HAP-1 (cell line): ENCODE data around the gene HUNK.
"Not testable (repeated sequence)": the region's sequence is repeated elsewhere in the genome, so short reads cannot be mapped to it uniquely, and the experiment has no call there.

ENCODE experiments used
- DNase-seq, 2 experiments: peaks; one replicate each; pipeline ENCODE4 v3.0.0-alpha.2; 2016 to 2020; ENCODE audit warnings: low spot score in 2 of 2
- H3K27me3 ChIP-seq: fragments of 250-450 bp; sonication (Bioruptor Pico); 2 replicates; pipeline ENCODE4 v1.5.1; 2020; ENCODE audit warnings: low read depth, mild to moderate bottlenecking, moderate library complexity
- H3K36me3 ChIP-seq: fragments of 250-450 bp; sonication (Bioruptor Pico); replicated peaks from 2 replicates; pipeline ENCODE4 v1.5.1; 2020; ENCODE audit warnings: mild to moderate bottlenecking
- H3K4me1 ChIP-seq: fragments of 250-450 bp; sonication (Bioruptor Pico); 2 replicates; pipeline ENCODE4 v1.5.1; 2020; ENCODE audit warnings: mild to moderate bottlenecking
- H3K4me3 ChIP-seq: fragments of 250-450 bp; sonication (Bioruptor Pico); 2 replicates; pipeline ENCODE4 v1.5.1; 2020; ENCODE audit warnings: mild to moderate bottlenecking, moderate library complexity
- H3K9me3 ChIP-seq: fragments of 250-450 bp; sonication (Bioruptor Pico); 2 replicates; pipeline ENCODE4 v1.5.1; 2020; ENCODE audit warnings: mild to moderate bottlenecking, moderate library complexity
- in situ Hi-C: fragments of 300-500 bp; cut with MboI; formaldehyde crosslinking; loops from 3 replicates; pipeline ENCODE4 v1.14.3; 2020; ENCODE audit warnings: low sequenced_read_pairs, inconsistent platforms, mixed read lengths

HUNK gene

GRCh38 chr21:32036756-32037155 is 163.9 kb downstream of the HUNK start:
- no peaks in the 10 kb centered on the region for H3K36me3 ChIP-seq
- no peaks in the 10 kb centered on the region for H3K27me3 ChIP-seq
- H3K4me1 ChIP-seq: no peaks in the 10 kb centered on the region
- no peak for DNase-seq
- H3K9me3 ChIP-seq: no peaks in the 10 kb centered on the region
- H3K4me3 ChIP-seq: no peak overlapping the region
- in situ Hi-C loops: no loop called here

- H3K4me1 ChIP-seq, H3K36me3 ChIP-seq, H3K4me3 ChIP-seq, DNase-seq, H3K9me3 ChIP-seq, H3K27me3 ChIP-seq, in situ Hi-C loops: not testable (repeated sequence)
Measured at GRCh38 chr21:32038751-32039150, 165.9 kb downstream of the HUNK start.

DNA sequence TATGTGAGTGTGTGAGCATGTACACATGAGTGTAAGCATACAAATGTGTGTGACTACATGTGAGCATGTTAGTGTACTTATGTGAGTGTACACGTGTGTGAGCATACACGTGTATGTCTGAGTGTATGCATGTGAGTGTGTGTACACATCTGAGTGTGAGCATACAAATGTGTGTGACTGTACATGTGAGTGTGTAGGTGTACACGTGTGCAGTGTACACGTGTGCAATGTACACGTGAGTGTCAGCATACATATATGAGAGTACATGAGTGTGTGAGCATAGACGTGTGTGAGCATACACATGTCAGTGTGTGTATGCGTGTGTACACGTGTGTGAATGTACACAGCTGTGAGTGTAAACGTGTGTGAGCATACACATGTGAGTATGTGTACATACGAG is 170.6 kb downstream of the HUNK start:
- Histone ChIP-seq H3K27me3 (no peaks in the 10 kb centered on the region), H3K36me3 (no peaks in the 10 kb centered on the region), H3K4me3 (no peak overlapping the region), H3K9me3 (no peaks in the 10 kb centered on the region), H3K4me1 (no peaks in the 10 kb centered on the region)
- in situ Hi-C loops: no loop called here
- DNase-seq: no peak

- Histone ChIP-seq H3K27me3 (no peaks in the 10 kb centered on the region), H3K36me3 (no peaks in the 10 kb centered on the region), H3K9me3 (no peaks in the 10 kb centered on the region), H3K4me3 (no peak overlapping the region), H3K4me1 (no peaks in the 10 kb centered on the region)
- DNase-seq: no peak
- in situ Hi-C loops: no loop called here
Measured at GRCh38 chr21:32044205-32045180, 171.7 kb downstream of the HUNK start.

DNA sequence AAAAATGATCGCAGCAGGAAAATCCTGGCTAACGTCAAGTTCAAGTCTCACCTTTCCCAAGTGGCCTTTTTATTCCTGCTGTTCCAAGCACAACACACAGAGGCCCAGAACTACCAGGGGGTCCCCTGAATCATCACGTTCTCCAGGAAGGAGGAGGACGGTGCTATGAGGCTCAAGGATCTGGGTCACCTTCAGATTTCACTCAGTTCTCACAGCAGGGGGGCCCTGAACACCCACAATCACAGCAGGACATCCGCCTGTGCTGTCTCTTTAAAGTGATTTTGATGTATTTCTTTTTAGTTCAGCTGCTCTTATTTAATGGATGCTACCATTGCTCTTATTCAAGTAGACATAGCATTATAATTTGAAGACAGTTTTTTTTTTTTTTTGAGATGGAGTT is 173.4 kb downstream of the HUNK start:
- Histone ChIP-seq H3K4me3 (no peak overlapping the region), H3K9me3 (no peaks in the 10 kb centered on the region), H3K4me1 (no peaks in the 10 kb centered on the region), H3K27me3 (no peaks in the 10 kb centered on the region), H3K36me3 (no peaks in the 10 kb centered on the region)
- in situ Hi-C loops: no loop called here
- DNase-seq: no peak

- H3K27me3 ChIP-seq: no peaks in the 10 kb centered on the region
- no peak for DNase-seq
- no peaks in the 10 kb centered on the region for H3K4me1 ChIP-seq
- in situ Hi-C loops: no loop called here
- H3K9me3 ChIP-seq: no peaks in the 10 kb centered on the region
- H3K36me3 ChIP-seq: no peaks in the 10 kb centered on the region
- no peak overlapping the region for H3K4me3 ChIP-seq
Measured at GRCh38 chr21:32048353-32048752, 175.5 kb downstream of the HUNK start.
